ENCODE measurements around the gene ACOXL. TPM values are rescaled to one million over a fixed set of nuclear protein-coding genes. Genes with fewer than 3 reads are reported as not detected.

The ACOXL gene
- total RNA-seq, 2 donors from 2014 or later = 11.7 to 12.3 TPM

DNA sequence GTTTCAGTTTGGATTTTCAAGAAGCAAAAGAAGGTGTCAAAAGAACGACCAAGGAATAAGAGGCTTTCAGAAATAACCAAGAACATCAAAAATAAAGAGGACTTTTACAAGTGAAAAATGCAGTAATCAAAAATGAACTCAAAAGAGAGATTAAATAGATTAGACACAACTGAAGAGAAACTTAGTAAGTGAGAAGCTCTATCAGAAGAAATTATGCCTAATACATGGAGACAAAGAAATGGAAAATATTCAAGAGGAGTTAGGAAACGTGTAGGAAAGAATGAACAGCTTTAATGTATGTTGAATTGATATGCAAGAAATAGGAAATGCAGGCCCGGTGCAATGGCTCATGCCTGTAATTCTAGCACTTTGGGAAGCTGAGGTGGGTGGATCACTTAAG, 145.8 kb downstream of the ACOXL start:
- Histone ChIP-seq H3K27me3 (ENCODE audit: control insufficient read depth, insufficient read depth, low read length, poor library complexity, severe bottlenecking) (no peaks in the 10 kb centered on the region), H3K9ac (ENCODE audit: extremely low read depth, low read length, poor library complexity, severe bottlenecking) (no peak overlapping the region), H3K9me3 (ENCODE audit: control insufficient read depth, low read length) (no peaks in the 10 kb centered on the region), H3K4me1 (ENCODE audit: control insufficient read depth, insufficient read depth, low read length) (no peaks in the 10 kb centered on the region), H3K4me3 (ENCODE audit: low read length) (no peak overlapping the region), H3K27ac (ENCODE audit: low read depth, low read length) (no peak overlapping the region), H3K36me3 (ENCODE audit: control insufficient read depth, insufficient read depth, low read length) (no peaks in the 10 kb centered on the region)
- peaks cover 3% of the 10 kb centered on the region for H3K4me1 Mint-ChIP-seq
- H3K27ac Mint-ChIP-seq = no peak overlapping the region
- H3K4me3 Mint-ChIP-seq = no peak overlapping the region
- TF ChIP-seq, protein P1, sequence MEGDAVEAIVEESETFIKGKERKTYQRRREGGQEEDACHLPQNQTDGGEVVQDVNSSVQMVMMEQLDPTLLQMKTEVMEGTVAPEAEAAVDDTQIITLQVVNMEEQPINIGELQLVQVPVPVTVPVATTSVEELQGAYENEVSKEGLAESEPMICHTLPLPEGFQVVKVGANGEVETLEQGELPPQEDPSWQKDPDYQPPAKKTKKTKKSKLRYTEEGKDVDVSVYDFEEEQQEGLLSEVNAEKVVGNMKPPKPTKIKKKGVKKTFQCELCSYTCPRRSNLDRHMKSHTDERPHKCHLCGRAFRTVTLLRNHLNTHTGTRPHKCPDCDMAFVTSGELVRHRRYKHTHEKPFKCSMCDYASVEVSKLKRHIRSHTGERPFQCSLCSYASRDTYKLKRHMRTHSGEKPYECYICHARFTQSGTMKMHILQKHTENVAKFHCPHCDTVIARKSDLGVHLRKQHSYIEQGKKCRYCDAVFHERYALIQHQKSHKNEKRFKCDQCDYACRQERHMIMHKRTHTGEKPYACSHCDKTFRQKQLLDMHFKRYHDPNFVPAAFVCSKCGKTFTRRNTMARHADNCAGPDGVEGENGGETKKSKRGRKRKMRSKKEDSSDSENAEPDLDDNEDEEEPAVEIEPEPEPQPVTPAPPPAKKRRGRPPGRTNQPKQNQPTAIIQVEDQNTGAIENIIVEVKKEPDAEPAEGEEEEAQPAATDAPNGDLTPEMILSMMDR (conservative IDR thresholded peaks at IDR 0.05) = no peak
- peaks cover 7% of the 10 kb centered on the region for H3K9me3 Mint-ChIP-seq
- no peaks in the 10 kb centered on the region for H3K27me3 Mint-ChIP-seq (ENCODE audit: insufficient read depth)
- peaks cover 5% of the 10 kb centered on the region for H3K36me3 Mint-ChIP-seq (ENCODE audit: low read depth)
- WGBS, 2 experiments (ENCODE audit: insufficient coverage in 1 of 2, insufficient read length in 1 of 2) = 89 to 92% methylated on average over 2 to 3 of the region's 3 CpGs
- DNase-seq = no peak

DNA sequence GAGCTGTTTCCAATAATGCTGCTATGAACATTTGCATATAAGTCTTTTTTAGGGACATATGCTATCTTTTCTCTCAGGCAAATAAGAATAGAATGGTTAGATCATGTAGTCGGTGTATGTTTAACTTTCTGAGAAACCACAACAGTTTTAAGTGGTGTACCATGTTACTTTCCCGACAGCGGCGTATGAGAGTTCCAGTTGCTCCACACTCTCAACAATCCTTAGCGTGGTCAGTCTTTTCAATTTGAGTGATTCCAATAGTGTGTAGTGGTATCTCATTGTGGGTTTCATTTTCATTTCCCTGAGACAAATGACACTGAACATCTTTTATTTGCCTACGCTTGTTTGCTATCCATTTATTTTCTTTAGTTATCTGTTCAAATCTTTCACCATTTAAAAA, 149.5 kb downstream of the ACOXL start:
- whole genome bisulfite sequencing, 2 experiments (ENCODE audit: insufficient coverage in 1 of 2, insufficient read length in 1 of 2) = 91 to 98% methylated on average over 5 to 6 of the region's 6 CpGs
- Histone ChIP-seq H3K9me3 (ENCODE audit: control insufficient read depth, low read length) (no peaks in the 10 kb centered on the region), H3K9ac (ENCODE audit: extremely low read depth, low read length, poor library complexity, severe bottlenecking) (no peak overlapping the region), H3K27me3 (ENCODE audit: control insufficient read depth, insufficient read depth, low read length, poor library complexity, severe bottlenecking) (no peaks in the 10 kb centered on the region), H3K27ac (ENCODE audit: low read depth, low read length) (no peak overlapping the region), H3K4me1 (ENCODE audit: control insufficient read depth, insufficient read depth, low read length) (no peaks in the 10 kb centered on the region), H3K4me3 (ENCODE audit: low read length) (no peak overlapping the region), H3K36me3 (ENCODE audit: control insufficient read depth, insufficient read depth, low read length) (no peaks in the 10 kb centered on the region)
- H3K9me3 Mint-ChIP-seq = peaks cover 7% of the 10 kb centered on the region
- H3K36me3 Mint-ChIP-seq (ENCODE audit: low read depth) = peaks cover 5% of the 10 kb centered on the region
- H3K4me3 Mint-ChIP-seq = no peak overlapping the region
- no peaks in the 10 kb centered on the region for H3K27me3 Mint-ChIP-seq (ENCODE audit: insufficient read depth)
- no peak overlapping the region for H3K27ac Mint-ChIP-seq
- TF ChIP-seq, protein P1 (conservative IDR thresholded peaks at IDR 0.05) = no peak
- H3K4me1 Mint-ChIP-seq = no peaks in the 10 kb centered on the region
- DNase-seq = no peak

DNA sequence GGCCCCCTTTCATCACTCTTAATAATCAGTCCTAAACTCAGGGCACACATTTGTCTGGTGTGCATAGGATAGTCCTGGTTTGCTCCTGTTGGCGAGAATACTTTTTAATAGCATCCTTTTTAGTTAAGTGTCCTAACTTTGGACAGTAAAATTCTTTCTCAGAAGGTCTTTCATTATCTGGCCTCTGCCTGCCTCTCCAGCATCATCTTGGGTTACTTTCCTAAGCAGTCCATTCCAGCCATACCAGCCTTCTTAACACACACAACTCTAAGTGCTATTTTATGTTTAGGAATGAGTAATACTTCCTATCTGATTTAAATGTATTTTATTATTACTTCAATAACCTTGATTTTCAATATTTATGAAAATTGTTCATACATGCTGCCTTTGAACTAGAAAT, 151.0 kb downstream of the ACOXL start:
- Mint-ChIP-seq H3K27me3 (ENCODE audit: insufficient read depth) (no peaks in the 10 kb centered on the region), H3K27ac (no peak overlapping the region), H3K4me3 (no peak overlapping the region), H3K9me3 (peaks cover 2% of the 10 kb centered on the region), H3K36me3 (ENCODE audit: low read depth) (peaks cover 5% of the 10 kb centered on the region), H3K4me1 (no peaks in the 10 kb centered on the region)
- H3K9me3 ChIP-seq (ENCODE audit: control insufficient read depth, low read length) = no peaks in the 10 kb centered on the region
- no peak for DNase-seq
- no peak overlapping the region for H3K27ac ChIP-seq (ENCODE audit: low read depth, low read length)
- H3K4me3 ChIP-seq (ENCODE audit: low read length) = no peak overlapping the region
- TF ChIP-seq, protein P1 (conservative IDR thresholded peaks at IDR 0.05) = no peak
- H3K4me1 ChIP-seq (ENCODE audit: control insufficient read depth, insufficient read depth, low read length) = no peaks in the 10 kb centered on the region
- H3K36me3 ChIP-seq (ENCODE audit: control insufficient read depth, insufficient read depth, low read length) = no peaks in the 10 kb centered on the region
- 100% methylated on average over 1 of the region's 1 CpG for WGBS, 2 experiments (ENCODE audit: insufficient coverage in 1 of 2, insufficient read length in 1 of 2)
- no peak overlapping the region for H3K9ac ChIP-seq (ENCODE audit: extremely low read depth, low read length, poor library complexity, severe bottlenecking)
- H3K27me3 ChIP-seq (ENCODE audit: control insufficient read depth, insufficient read depth, low read length, poor library complexity, severe bottlenecking) = no peaks in the 10 kb centered on the region
